IMR-90 (cell line): ENCODE measurements around the gene PI4KA. TPM values are rescaled to one million over a fixed set of nuclear protein-coding genes. Genes with fewer than 3 reads are reported as not detected.

Experiments used
- ATAC-seq: fragments of 200-7000 bp; cut with Tn5 transposase; 2 replicates; pipeline ENCODE4 v1.9.1; 2020; ENCODE audit warnings: low read depth, mild to moderate bottlenecking, moderate library complexity
- BruUV-seq: library from RNA; stranded (reverse); fragments of 400-500 nt; replicated peaks from 2 replicates; lab custom pipeline; 2021; lab: Mats Ljungman, UMichigan
- CTCF ChIA-PET: fragments of 300-600 bp; formaldehyde crosslinking; extraction: SDS; loops from one replicate; lab custom pipeline; 2021; ENCODE audit warnings: antibody characterized with exemption; lab: Yijun Ruan, JAX
- POLR2A ChIA-PET: fragments of 300-600 bp; sonication (Branson Sonifier 250); formaldehyde crosslinking; loops from one replicate; lab custom pipeline; 2022; ENCODE audit warnings: antibody characterized with exemption; ENCODE audit not compliant: unreplicated experiment; lab: Charles Lee
- DNase-seq: peaks from one replicate; pipeline ENCODE4 v3.0.0; 2013
- H2AFZ ChIP-seq: replicated peaks from 2 replicates; pipeline ENCODE3; 2013; ENCODE audit warnings: low read length, mild to moderate bottlenecking; ENCODE audit not compliant: poor library complexity
- H2AK5ac ChIP-seq: 2 replicates; pipeline ENCODE4 v1.6.1; 2013; ENCODE audit warnings: low read depth, low read length, inconsistent platforms
- H2AK9ac ChIP-seq: replicated peaks from 2 replicates; pipeline ENCODE3; 2013; ENCODE audit warnings: mild to moderate bottlenecking, low read depth, low read length, moderate library complexity; ENCODE audit not compliant: poor library complexity
- H2BK120ac ChIP-seq: 2 replicates; pipeline ENCODE4 v1.6.1; 2013; ENCODE audit warnings: low read depth, low read length, inconsistent platforms
- H2BK15ac ChIP-seq: 3 replicates; pipeline ENCODE4 v1.6.1; 2013; ENCODE audit warnings: low read depth, low read length, inconsistent platforms
- H2BK20ac ChIP-seq: 2 replicates; pipeline ENCODE4 v1.6.1; 2013; ENCODE audit warnings: low read depth, mild to moderate bottlenecking, inconsistent platforms, low read length, moderate library complexity
- H2BK5ac ChIP-seq: 2 replicates; pipeline ENCODE4 v1.6.1; 2013; ENCODE audit warnings: mild to moderate bottlenecking, low read depth, low read length, inconsistent platforms; ENCODE audit not compliant: poor library complexity, severe bottlenecking
- H3K14ac ChIP-seq: replicated peaks from 2 replicates; pipeline ENCODE4 v1.6.1; 2013; ENCODE audit warnings: low read depth, low read length, inconsistent platforms
- H3K18ac ChIP-seq: 2 replicates; pipeline ENCODE4 v1.6.1; 2013; ENCODE audit warnings: low read depth, low read length, control low read depth
- H3K23ac ChIP-seq: 2 replicates; pipeline ENCODE4 v1.6.1; 2013; ENCODE audit warnings: low read depth, low read length, inconsistent platforms
- H3K27ac ChIP-seq: 2 replicates; pipeline ENCODE4 v1.5.1; 2013; ENCODE audit warnings: mild to moderate bottlenecking, control low read depth, low read length; ENCODE audit not compliant: insufficient read depth
- H3K27me3 ChIP-seq: 2 replicates; pipeline ENCODE4 v1.6.1; 2013; ENCODE audit warnings: low read length; ENCODE audit not compliant: control insufficient read depth, insufficient read depth
- H3K36me3 ChIP-seq: 2 replicates; pipeline ENCODE4 v1.6.1; 2013; ENCODE audit warnings: low read length, mixed read lengths; ENCODE audit not compliant: control insufficient read depth, insufficient read depth
- H3K4ac ChIP-seq: 2 replicates; pipeline ENCODE4 v1.6.1; 2013; ENCODE audit warnings: low read depth, low read length, inconsistent platforms
- H3K4me1 ChIP-seq: 2 replicates; pipeline ENCODE4 v1.6.1; 2013; ENCODE audit warnings: low read length, mixed read lengths; ENCODE audit not compliant: control insufficient read depth, insufficient read depth
- H3K4me2 ChIP-seq: 2 replicates; pipeline ENCODE4 v1.6.1; 2013; ENCODE audit warnings: low read depth, mild to moderate bottlenecking, control low read depth, low read length, moderate library complexity
- H3K4me3 ChIP-seq: 2 replicates; pipeline ENCODE4 v1.5.1; 2013; ENCODE audit warnings: low read depth, mild to moderate bottlenecking, control low read depth, low read length, moderate library complexity; ENCODE audit not compliant: insufficient read depth
- H3K56ac ChIP-seq: 2 replicates; pipeline ENCODE4 v1.6.1; 2013; ENCODE audit warnings: low read length, inconsistent platforms; ENCODE audit not compliant: insufficient read depth; ENCODE audit errors: extremely low read depth
- H3K79me1 ChIP-seq, 2 experiments: 2 replicates each; pipeline ENCODE4 v1.6.1; 2013; ENCODE audit warnings: low read length in 2 of 2, inconsistent platforms in 1 of 2, low read depth in 1 of 2
- H3K9ac ChIP-seq: 2 replicates; pipeline ENCODE4 v1.6.1; 2013; ENCODE audit warnings: low read depth, low read length, control low read depth
- H3K9me1 ChIP-seq: 2 replicates; pipeline ENCODE4 v1.6.1; 2013; ENCODE audit warnings: low read length, inconsistent platforms; ENCODE audit not compliant: insufficient read depth
- H3K9me3 ChIP-seq: 2 replicates; pipeline ENCODE4 v1.6.1; 2013; ENCODE audit warnings: low read length; ENCODE audit not compliant: control insufficient read depth, insufficient read depth
- H4K20me1 ChIP-seq: 2 replicates; pipeline ENCODE4 v1.6.1; 2013; ENCODE audit warnings: low read length, inconsistent platforms; ENCODE audit not compliant: insufficient read depth
- H4K5ac ChIP-seq: 2 replicates; pipeline ENCODE4 v1.6.1; 2013; ENCODE audit warnings: mild to moderate bottlenecking, low read depth, low read length, control low read depth
- H4K8ac ChIP-seq, 2 experiments: 2 replicates each; pipeline ENCODE4 v1.6.1; 2013; ENCODE audit warnings: low read depth in 2 of 2, low read length in 2 of 2, control low read depth in 1 of 2, inconsistent platforms in 1 of 2
- H4K91ac ChIP-seq: 2 replicates; pipeline ENCODE4 v1.6.1; 2013; ENCODE audit warnings: low read depth, low read length, inconsistent platforms; ENCODE audit not compliant: insufficient read depth
- BHLHE40 ChIP-seq: fragments of 150-350 bp; IDR thresholded peaks from 2 replicates; pipeline ENCODE4 v1.6.1; 2016; ENCODE audit warnings: mild to moderate bottlenecking, low read depth, low read length
- MAFK ChIP-seq: IDR thresholded peaks from 2 replicates; pipeline ENCODE4 v1.6.1; 2012; ENCODE audit warnings: low read depth, low read length, improper control_type of control experiment
- whole genome bisulfite sequencing, 2 experiments: methylation state at CpG; one replicate each; pipeline versions ENCODE4 v1.1.5 to v1.1.7; 2013; ENCODE audit warnings: missing lambda C conversion rate in 2 of 2; ENCODE audit not compliant: insufficient read length in 1 of 2; ENCODE audit errors: extremely low coverage in 2 of 2; 5-methylcytosine and 5-hydroxymethylcytosine counted together
- dilution Hi-C: fragments of 300-500 bp; cut with HindIII; formaldehyde crosslinking; loops from one replicate; pipeline ENCODE4 v1.14.3; 2018; ENCODE audit warnings: low sequenced_read_pairs; ENCODE audit not compliant: unreplicated experiment
- in situ Hi-C: fragments of 300-500 bp; cut with MboI; formaldehyde crosslinking; loops from 3 replicates; pipeline ENCODE4 v1.14.3; 2019; ENCODE audit warnings: low sequenced_read_pairs, inconsistent platforms, mixed read lengths
- intact Hi-C: fragments of 100-400 bp; cut with micrococcal nuclease; formaldehyde crosslinking; loops from 2 replicates; pipeline ENCODE4 v1.10.0; 2022
- polyA plus RNA-seq, 3 experiments: library from polyadenylated mRNA; depleted of rRNA; stranded (reverse); fragments of >200 nt; gene quantifications; 2 replicates each; pipeline ENCODE4 v1.2.3, GENCODE V29; 2012; ENCODE audit warnings: low replicate concordance in 1 of 3
- total RNA-seq: library from RNA; depleted of rRNA; stranded (reverse); fragments of >200 nt; gene quantifications from 2 replicates; pipeline ENCODE4 v1.2.3, GENCODE V29; 2012

The PI4KA gene
- total and polyA plus RNA-seq, 2 of the 4 experiments (the other 2 are of a cell fraction), result 16.8 to 35.5 TPM

DNA sequence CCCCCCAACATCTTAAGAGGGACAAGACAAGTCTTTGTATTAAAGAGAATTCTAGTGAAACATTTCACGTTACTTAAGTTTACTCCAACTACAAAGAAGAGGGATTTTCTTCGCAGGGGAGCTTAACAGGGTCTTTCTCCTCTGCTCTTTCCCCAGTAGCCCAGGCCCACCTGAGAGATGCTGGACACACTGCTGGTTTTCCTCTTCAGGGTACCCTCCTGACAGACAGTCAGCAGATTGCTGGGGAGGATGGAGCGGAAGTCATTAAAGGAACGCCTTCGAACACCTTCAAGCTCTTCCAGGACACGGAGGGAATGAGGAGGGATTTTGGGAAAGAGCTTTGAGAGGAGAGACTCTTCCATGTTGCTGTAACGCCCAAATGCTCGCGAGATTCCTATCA, 39.1 kb downstream of the PI4KA start:
- no peak overlapping the region for H3K9ac ChIP-seq
- intact Hi-C loops, result no loop called here

More for the DNA sequence above, 39.1 kb downstream of the PI4KA start:
- ChIA-PET POLR2A (no interaction called here), CTCF (no interaction called here)
- no peak overlapping the region for H3K18ac ChIP-seq
- no peak overlapping the region for H3K27ac ChIP-seq
- H3K36me3 ChIP-seq, result peaks cover 27% of the 10 kb centered on the region
- no peak overlapping the region for H2AK9ac ChIP-seq
- no peak overlapping the region for H3K4me3 ChIP-seq
- ATAC-seq (no peak), DNase-seq (no peak)
- in situ Hi-C loops, result no loop called here
- dilution Hi-C loops, result no loop called here
- no peak overlapping the region for H2BK15ac ChIP-seq
- no peaks in the 10 kb centered on the region for H3K4me1 ChIP-seq
- H2BK120ac ChIP-seq, result no peak overlapping the region
- 96% methylated on average over 4 of the region's 9 CpGs; no CpG with 5 or more reads in 1 of the 2 experiments for WGBS, 2 experiments
- H3K9me1 ChIP-seq, result no peaks in the 10 kb centered on the region; the same call in 1 of the 2 replicates
- no peak overlapping the region for H3K4ac ChIP-seq
- no peak overlapping the region for H3K56ac ChIP-seq
- no peak overlapping the region for H2AK5ac ChIP-seq
- no peak overlapping the region for H3K23ac ChIP-seq
- H3K14ac ChIP-seq, result no peak overlapping the region
- peaks cover 0 to 7% of the 10 kb centered on the region in 2 experiments; a peak in 2 of 4 replicates for H3K79me1 ChIP-seq
- no peak overlapping the region for H2AFZ ChIP-seq
- H3K4me2 ChIP-seq, result no peak overlapping the region
- H4K8ac ChIP-seq, result no peak overlapping the region
- H4K5ac ChIP-seq, result no peak overlapping the region
- H2BK20ac ChIP-seq, result no peak overlapping the region
- no peaks in the 10 kb centered on the region for H4K20me1 ChIP-seq
- H3K27me3 ChIP-seq, result no peaks in the 10 kb centered on the region
- H3K9me3 ChIP-seq, result no peaks in the 10 kb centered on the region
- no TSS peak for BruUV-seq
- TF ChIP-seq MAFK (no peak), BHLHE40 (no peak)
- H4K91ac ChIP-seq, result no peak overlapping the region
- H2BK5ac ChIP-seq, result no peak overlapping the region
